ENCODE measurements around the gene C20orf141. TPM values are rescaled to one million over a fixed set of nuclear protein-coding genes. Genes with fewer than 3 reads are reported as not detected.
"Not testable (repeated sequence)": the region's sequence is repeated elsewhere in the genome, so short reads cannot be mapped to it uniquely, and the experiment has no call there.

The C20orf141 gene
- total RNA-seq, 1 donor from 2014 or later = not detected

DNA sequence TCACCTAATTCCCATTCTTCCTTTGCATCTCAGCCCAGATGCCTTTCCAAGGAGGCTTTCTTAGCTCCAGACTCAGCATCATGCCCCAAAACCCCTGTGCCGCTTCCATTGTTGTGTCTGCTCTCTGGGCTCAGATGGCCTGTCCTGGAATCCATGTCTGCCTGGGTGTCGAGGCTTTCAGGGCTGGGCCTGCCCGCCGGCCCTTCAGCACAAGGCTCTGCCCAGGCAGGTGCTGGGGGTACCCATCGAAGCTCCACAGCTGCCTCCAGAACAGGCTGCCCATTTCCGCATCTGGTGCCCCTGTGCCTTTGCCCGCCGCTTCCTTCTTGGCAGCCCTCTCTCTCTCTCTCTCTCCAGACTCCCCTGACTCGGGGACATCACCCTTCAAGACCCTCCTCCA, 15.5 kb upstream of the C20orf141 start:
- no peak for DNase-seq (ENCODE audit: low spot score)
- ATAC-seq = no peak

DNA sequence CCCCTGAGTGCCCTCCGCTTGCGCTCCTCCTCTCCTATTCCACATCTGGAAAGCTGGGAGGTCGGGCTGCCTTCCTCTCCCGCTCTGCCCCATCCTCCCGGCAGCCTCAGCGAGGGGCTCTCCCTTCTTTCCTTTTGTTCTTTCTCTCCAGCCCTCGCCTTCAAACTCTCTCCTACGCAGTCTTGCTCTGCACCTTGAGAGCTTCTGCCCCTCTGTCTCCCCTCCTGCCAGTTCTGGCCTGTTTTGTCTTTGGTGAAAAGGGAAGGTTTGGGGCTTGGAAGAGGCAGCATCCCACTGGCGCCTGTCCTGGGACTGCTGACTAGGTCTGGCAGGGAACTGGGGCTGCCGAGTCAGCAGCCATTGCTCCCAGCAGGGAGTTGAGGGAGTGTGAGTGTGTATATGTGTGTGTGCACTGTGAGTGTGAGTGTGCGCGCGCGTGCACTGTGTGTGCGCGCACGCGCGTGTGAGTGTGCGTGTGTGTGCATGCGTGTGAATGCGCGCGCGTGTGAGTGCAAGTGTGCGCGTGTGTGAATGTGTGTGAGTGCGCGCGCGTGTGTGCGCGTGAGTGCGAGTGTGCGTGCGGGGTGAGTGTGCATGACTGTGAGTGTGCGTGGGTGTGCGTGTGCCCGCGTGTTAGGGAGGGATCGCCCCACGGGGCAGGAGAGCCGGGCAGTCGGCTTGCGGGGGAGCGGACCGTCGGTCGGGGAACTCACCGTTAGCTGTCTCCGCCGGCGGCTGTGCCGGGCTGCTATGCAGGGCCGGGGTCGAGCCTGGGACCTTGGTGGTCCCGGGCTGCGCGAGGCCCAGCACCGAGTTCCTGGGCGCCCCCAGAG, 14.9 kb upstream of the C20orf141 start:
- no peak for DNase-seq (ENCODE audit: low spot score)
- no peak for ATAC-seq

DNA sequence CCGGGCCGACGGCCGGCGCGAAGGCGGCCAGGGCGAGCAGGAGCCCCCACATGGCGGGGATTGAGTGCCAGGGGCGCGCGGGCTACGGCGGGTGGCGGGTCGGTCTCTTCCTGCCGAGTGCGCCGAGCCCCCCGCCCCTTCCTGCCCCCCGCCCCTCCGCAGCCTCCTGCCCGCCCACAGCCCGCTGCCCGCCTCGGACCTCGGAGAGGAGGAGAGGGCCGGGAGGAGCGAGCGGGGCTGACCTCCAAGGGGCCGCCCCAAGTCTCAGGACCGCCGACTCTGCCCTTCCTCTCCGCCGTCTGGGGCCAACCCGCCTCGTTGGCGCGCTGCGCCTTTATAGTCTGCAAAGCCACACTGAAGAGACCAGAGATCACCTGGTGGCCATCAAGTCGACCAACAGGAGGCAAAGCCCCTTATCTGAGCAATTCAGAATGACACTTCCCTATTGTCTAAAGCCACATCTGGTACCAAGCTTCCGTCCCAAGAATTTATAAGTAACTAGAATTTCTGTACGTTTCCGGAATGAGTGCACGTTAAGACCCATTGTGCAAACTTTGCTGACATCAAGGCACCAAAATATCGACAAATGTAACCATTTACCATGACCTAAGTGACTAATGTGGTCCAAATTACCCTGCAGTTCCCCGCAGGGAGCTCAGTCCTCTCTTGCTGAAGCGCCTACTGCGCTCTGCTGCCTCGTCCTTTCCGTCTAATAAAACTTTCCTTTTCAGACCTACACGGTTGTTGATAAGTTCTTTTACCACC, 14.1 kb upstream of the C20orf141 start, which contains the start of gene CPXM1:
Gene CPXM1 (minus strand): TSS at position 107 of the 765 bp plus-strand sequence. CDS start 55 bp downstream, at position 52.
- no peak for DNase-seq (ENCODE audit: low spot score)
- ATAC-seq = no peak

DNA sequence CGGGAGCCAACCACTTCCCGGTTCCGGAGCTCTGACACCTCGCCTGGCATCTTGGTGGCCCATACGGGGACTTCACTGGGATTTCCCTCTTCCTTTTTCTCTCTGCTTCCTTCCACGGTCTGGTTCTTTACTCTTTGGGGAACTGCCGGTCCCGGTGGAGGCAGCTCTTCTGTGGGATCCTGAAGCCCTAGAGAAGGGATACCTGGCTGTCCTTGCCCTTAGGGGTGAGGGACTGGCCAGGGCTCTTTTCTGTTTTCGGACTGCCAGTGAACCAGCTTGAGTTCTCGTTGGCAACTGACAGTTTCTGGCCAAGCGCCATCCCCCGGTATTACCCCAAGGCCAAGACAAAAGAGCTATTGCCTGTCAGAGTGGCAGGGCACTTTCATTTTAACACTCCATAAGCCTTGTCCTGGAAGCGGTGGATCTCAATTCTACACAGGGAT, 13.5 kb upstream of the C20orf141 start:
- ATAC-seq (no peak), DNase-seq (ENCODE audit: low spot score) (no peak)

DNA sequence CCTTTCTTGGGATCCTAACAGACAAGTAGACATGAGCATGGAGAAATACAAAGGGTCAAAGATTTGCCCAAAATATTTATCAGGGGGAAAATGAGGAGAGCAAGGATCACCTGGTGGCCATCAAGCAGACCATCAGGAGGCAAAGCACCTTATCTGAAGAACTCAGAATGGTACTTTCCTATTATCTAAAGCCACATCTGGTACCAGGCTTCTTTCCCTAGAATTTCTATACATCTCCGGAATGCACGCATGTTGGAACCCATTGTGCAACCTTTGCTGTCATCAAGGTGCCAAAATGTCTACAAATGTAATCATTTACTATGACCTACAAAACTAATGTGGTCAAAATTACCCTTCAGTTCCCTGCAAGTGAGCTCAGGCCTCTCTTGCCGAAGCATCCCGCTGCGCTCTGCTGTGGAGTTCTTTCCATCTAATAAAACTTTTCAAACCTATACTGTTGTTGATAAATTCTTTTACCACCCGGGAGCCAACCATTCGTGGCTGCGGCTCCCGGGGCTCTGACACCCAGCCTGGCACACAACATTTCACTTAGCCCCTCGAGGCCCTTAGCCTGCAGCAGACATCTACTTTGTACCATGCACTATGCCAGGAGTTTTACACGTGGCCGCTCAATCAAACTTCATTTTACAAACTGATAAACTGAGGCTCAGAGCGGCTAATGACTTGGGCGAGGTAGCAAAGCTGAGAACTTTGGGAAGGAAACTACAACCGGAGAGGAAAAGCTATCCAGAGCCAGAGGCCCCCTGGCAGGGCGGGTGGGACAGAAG, 10.6 kb upstream of the C20orf141 start:
- ATAC-seq = no peak

DNA sequence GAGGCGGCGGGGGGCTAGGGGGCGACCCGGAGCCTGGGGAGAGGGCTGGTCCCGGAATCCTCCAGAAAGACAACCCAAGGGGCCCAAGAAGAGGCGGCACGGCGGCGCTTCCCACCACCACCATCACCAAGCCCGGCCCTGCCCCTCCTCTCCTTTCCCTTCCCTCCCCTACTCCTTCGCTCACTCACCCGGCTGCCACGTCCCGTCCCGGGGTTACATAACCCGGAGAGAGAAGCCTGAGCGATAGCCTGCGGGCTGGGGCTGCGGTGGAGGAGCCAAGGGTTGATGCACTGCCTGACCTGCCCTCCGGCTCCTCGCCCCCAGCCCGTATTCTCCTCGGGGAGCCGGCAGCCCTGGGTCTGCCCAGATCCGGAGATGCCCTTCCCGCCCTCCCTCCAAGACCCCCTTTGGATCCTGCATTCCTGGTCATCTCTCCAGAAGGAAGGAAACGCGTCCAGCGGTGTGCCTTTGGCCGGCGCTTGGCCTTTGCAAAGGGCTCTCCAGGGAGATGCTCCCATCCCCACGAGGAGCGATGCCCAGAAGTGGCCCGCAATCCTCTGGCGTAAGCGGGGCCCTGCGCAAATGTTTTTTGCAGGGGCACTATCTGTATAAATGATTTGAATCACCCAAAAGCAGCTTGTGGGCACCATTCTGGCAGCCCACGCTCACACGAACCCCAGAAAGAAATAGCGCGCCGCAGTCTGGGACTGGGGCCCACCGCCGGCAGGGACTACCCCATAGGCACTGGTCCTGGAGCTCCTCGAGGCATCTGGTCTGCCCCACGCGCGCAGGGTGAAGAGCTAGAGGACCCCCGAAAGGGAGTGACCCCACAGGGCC, 9.7 kb upstream of the C20orf141 start:
- DNase-seq (ENCODE audit: low spot score) (no peak), ATAC-seq (peak; percentile 48)

More for the DNA sequence above, 10.6 kb upstream of the C20orf141 start:
- no peak for DNase-seq (ENCODE audit: low spot score)

DNA sequence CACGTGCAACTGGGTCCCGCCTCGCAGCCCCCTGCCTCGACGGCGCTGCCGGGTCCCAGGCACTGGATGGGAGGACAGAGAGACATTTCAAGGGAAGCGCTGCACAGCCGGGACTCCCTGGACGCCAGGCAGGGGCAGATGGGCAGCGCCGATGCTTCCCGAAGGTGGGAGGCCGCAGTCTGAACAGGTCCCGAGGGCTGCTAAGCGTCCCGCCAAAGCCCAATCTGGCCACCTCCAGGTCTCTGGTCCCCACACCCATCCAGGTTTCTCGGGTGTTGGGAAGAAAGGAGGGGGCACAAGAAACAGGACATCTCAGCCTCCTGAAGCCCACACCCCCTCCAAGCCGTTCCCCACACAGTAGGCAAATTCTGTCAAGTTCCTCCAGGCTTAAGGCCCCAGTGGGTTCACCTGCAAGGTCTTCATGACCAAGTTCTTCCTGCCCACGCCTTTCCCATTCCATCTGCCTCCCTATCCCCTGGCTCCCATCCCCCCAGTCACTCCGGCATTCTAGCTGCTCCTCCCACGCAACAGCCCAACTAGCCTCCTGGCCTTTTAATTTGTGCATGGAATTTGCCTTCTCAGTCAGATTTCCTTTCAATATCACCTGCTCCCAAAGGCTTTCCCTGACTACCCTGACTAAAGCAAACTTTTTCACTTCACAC, 9.0 kb upstream of the C20orf141 start:
- DNase-seq (ENCODE audit: low spot score) (no peak), ATAC-seq (peak; percentile 46)

DNA sequence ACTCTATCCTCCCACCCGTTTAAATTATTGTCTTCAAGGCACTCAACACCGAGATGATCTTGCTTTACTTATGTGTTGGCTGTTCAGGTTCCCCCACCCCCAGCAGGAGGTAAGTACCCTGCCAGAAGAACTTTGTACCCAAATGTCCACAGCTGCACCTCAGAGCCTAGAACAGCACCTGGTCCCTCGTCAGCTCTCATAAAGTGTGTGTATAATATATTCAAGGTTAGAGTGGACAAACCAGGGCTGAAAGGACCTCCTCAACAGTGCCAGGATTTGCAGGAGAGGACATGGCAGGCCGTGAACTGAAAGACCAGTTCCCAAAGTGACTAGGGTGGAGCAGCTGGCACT, 8.5 kb upstream of the C20orf141 start:
- DNase-seq (ENCODE audit: low spot score) (no peak), ATAC-seq (peak; percentile 74)

DNA sequence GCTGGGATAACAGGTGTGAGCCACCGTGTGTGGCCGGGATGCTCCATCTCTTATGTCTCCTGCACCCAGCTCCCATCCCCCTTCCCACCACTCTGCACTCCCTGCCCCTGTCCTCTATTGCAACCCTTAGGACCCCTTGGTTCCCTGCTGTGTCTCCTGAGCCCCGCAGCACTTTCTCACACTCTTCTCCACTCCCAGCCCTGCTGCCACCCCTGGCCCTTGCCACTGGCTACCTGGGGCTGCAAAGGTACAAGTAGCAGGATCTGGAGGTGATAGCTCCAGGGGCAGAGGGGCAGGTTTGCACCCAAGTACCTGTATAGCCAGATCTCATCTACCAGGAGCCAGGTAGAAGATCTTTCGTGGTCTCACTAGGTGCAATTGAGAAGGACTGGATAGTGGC, 7.8 kb upstream of the C20orf141 start:
- ATAC-seq = no peak
- DNase-seq (ENCODE audit: low spot score) = no peak

DNA sequence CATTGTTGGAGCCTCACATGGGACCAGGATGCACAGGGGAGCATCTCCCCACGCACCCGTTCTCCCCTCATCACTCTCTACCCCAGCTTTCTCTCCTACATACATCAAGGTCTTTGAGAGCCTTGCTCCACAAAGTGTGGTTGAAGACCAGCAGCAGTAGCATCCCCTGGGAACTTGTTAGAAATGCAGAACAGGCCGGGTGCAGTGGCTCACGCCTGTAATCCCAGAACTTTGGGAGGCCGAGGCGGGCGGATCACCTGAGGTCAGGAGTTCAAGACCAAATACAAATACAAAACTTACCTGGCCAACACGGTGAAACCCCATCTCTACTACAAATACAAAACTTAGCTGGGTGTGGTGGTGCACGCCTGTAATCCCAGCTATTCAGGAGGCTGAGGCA, 6.9 kb upstream of the C20orf141 start:
- peak; percentile 15 for DNase-seq (ENCODE audit: low spot score)
- ATAC-seq = not testable (repeated sequence)

DNA sequence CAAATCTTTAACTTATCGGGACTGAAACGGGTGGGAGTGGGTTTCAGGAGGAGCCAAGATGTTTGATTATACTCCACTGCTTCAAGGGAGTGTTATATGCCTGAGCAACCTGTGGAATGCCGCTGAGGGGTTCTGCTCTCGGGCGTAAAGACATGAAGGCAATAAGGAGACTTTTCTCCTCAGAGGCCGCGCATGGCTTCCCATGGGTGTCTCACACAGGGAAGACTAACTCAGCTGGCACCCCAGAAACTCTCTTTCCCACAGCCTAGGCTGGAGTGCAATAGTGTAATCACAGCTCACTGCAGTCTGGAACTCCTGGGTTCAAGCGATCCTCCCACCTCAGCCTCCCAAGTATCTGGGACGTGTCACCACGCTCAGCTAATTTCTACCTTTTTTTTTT, 5.1 kb upstream of the C20orf141 start:
- ATAC-seq (no peak), DNase-seq (ENCODE audit: low spot score) (peak; percentile 12)

DNA sequence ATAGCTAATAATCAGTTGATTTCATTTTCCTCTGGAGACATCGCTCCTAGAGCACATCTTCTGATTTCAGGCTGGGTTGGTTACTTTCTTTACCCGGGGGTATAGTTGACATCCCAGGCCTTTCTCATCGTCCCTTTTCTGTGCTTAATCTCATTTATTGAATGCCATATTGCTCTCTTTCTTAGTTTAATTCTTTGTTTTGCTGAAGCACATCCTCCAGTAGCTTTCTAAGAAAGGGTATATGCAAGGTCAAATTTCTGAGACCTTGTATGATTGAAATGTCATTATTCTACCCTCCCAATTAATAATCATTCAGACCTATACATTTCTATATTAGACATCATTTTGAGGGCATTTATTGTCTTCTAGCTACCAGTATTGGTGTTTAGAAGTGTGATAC, 2.6 kb upstream of the C20orf141 start:
- ATAC-seq = no peak
- DNase-seq (ENCODE audit: low spot score) = no peak

DNA sequence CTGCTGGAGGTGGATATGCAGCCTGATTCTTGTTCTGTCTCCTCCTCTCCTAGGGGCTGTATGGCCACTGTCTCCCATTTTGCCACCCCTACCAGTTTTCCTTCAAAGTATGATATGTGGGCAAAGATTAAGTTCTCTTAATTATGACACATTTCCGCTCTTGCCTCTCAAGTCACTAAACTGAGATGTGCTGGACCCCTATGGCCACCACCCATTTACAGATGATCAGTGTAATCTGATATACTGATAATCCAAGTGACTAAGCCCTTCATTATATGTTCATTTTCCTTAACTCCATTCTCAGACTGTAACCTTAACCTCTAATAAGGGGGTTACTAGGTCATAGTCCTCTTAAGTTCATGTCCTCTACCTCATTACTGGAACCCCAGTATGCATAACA, 711 bp upstream of the C20orf141 start:
- DNase-seq (ENCODE audit: low spot score) (no peak), ATAC-seq (no peak)

DNA sequence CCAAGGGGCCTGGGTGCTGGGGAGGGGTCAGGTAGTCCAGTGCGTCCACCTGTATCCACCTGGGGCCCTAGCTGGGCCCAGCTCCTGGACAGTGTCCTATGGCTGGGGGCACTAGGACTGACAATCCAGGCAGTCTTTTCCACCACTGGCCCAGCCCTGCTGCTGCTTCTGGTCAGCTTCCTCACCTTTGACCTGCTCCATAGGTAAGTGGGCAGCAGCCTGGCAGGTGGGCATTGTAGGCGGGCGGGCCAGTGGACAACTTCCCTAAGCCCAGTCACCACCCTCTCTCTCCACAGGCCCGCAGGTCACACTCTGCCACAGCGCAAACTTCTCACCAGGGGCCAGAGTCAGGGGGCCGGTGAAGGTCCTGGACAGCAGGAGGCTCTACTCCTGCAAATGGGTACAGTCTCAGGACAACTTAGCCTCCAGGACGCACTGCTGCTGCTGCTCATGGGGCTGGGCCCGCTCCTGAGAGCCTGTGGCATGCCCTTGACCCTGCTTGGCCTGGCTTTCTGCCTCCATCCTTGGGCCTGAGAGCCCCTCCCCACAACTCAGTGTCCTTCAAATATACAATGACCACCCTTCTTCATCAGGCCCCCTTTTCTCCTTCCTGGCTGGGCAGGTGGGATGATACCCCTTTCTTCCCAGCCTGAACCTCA, 584 bp downstream of the C20orf141 start:
- no peak for ATAC-seq
- no peak for DNase-seq (ENCODE audit: low spot score)

DNA sequence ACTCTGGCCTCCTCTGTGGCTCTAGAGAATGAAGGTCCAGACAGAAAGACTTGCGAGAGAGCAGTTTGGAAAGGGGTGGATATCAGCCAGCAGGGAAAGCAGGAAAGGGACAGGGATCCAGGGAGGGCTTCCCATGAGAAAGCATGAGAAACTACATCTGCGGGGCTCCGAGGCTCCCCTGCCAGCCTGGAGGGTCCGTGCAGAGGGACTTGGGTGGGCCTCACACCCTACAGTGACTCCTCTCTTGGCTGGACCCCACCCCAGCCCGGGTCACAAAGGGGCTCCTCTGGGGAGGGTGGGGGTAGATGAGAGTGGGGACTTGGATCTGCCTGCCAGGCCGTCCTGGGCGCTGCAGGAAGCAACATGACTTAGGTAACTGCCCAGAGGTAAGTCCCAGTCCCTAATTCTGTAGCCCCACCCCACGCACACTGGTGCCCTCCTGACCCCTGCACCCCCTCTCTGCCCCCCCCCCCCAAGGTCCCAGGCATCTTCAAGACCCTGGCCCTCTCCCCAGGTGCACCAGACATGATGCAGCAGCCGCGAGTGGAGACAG, 1.3 kb downstream of the C20orf141 start, which contains the start of gene TMEM239:
Gene TMEM239 (plus strand): TSS at position 335 of the 553 bp plus-strand sequence. CDS start 191 bp downstream, at position 526.
- ATAC-seq (no peak), DNase-seq (ENCODE audit: low spot score) (no peak)

DNA sequence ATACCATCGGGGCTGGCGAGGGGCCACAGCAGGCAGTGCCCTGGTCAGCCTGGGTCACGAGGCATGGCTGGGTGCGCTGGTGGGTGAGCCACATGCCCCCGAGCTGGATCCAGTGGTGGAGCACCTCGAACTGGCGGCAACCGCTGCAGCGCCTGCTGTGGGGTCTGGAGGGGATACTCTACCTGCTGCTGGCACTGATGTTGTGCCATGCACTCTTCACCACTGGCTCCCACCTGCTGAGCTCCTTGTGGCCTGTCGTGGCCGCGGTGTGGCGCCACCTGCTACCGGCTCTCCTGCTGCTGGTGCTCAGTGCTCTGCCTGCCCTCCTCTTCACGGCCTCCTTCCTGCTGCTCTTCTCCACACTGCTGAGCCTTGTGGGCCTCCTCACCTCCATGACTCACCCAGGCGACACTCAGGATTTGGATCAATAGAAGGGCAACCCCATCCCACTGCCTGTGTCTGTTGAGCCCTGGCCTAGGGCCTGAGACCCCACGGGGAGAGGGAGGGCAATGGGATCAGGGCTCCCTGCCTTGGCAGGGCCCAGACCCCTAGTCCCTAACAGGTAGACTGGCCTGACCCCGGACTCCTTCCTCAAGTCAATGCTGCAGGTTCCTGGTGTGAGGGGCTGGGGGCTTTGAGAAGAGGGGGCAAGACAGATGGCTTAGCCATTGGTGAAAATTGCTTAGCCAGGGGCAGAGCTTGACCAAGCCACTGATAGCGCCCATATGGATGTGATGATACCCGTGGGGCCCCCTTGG, 2.0 kb downstream of the C20orf141 start:
- no peak for DNase-seq (ENCODE audit: low spot score)
- ATAC-seq = no peak

DNA sequence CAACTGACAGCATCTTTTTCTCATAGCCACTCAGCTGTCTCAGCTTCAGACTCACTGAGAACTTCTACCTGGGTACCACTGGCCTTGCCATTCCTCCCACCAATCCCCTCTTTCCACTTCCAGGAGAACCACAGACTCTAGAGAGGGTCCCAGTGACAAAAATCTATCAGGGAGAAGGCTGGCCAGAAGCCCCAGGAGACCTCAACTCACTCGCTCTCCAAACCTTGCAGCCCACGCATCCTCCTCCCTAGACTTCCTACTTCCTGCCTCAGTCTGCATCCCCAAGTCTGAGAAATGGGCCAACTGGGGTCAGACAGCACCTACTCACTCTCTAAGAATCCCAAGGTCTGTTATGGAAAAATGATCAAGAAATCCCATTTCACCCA, 2.5 kb downstream of the C20orf141 start:
- ATAC-seq = no peak
- DNase-seq (ENCODE audit: low spot score) = peak; percentile 12

All from left lobe of liver (tissue), 2 donors.